H1 (cell line): ENCODE results near the gene CTXN3. TPM values are rescaled to one million over a fixed set of nuclear protein-coding genes. Genes with fewer than 3 reads are reported as not detected.

Experiments used
- CREB1 ChIP-seq: IDR thresholded peaks from 2 replicates; pipeline ENCODE4 v1.6.1; 2012; ENCODE audit warnings: inconsistent platforms
- GABPA ChIP-seq: IDR thresholded peaks from 2 replicates; pipeline ENCODE4 v1.6.1; 2011; ENCODE audit warnings: mild to moderate bottlenecking, low read length, moderate library complexity, borderline replicate concordance; ENCODE audit not compliant: insufficient read depth
- HDAC2 ChIP-seq, 2 experiments: fragments of 300-600 bp in 1 of 2; sonication (generic) in 1 of 2; IDR thresholded peaks; 2 replicates each; pipeline ENCODE4 v1.6.1; 2011 to 2012; ENCODE audit warnings: low read depth in 2 of 2, low read length in 2 of 2, mild to moderate bottlenecking in 2 of 2, moderate library complexity in 2 of 2, borderline replicate concordance in 1 of 2, inconsistent platforms in 1 of 2
- JUND ChIP-seq: IDR thresholded peaks from 2 replicates; pipeline ENCODE4 v1.6.1; 2011; ENCODE audit warnings: mild to moderate bottlenecking, improper control_type of control experiment, low read length
- KDM5A ChIP-seq: fragments of 200-600 bp; IDR thresholded peaks from 2 replicates; pipeline ENCODE4 v1.7.1; 2012; ENCODE audit warnings: mild to moderate bottlenecking, low read length, inconsistent platforms, mixed read lengths
- NANOG ChIP-seq: IDR thresholded peaks from 2 replicates; pipeline ENCODE4 v1.6.1; 2011; ENCODE audit warnings: low read length, low read depth, mild to moderate bottlenecking, inconsistent platforms; ENCODE audit not compliant: insufficient read depth, poor library complexity, severe bottlenecking
- TCF12 ChIP-seq: IDR thresholded peaks from 2 replicates; pipeline ENCODE4 v1.6.1; 2011; ENCODE audit warnings: low read depth, mild to moderate bottlenecking, low read length
- polyA plus RNA-seq, 7 experiments: library from polyadenylated mRNA; depleted of rRNA in 3 of 7; stranded (reverse) in 5 of 7; unstranded in 2 of 7; fragments of >200 nt in 5 of 7; fragments of 200-250 nt in 2 of 7; gene quantifications; 1 replicate in 5 of 7; 2 replicates in 1 of 7; 4 replicates in 1 of 7; pipeline versions ENCODE4 v1.2.1 to v1.2.3, GENCODE V29; 2011 to 2013; ENCODE audit warnings: missing spikeins in 2 of 7, mixed read lengths in 2 of 7
- total RNA-seq: library from RNA; stranded (reverse); fragmentation: NEBNext Ultra II Directional; extraction: Animal tissue kit (Norgen Biotek cat#: 25700); gene quantifications from 2 replicates; pipeline ENCODE4 v1.2.1, GENCODE V29; 2021

CTXN3 gene
- total and polyA plus RNA-seq, 2 of the 8 experiments (the other 6 are each of a cell fraction or from before 2014, with no cell fraction given), result 0.05 TPM; not detected in 1

- no peak for TF ChIP-seq GABPA
- TF ChIP-seq JUND, result no peak
- TF ChIP-seq HDAC2 (IDR thresholded peaks at IDR 0.05; ENCODE audit: borderline replicate concordance in 1 of 2, low read depth in 2 of 2, low read length in 2 of 2), result no peak
- TF ChIP-seq NANOG, result no peak
- no peak for TF ChIP-seq TCF12
- TF ChIP-seq CREB1, result no peak
- TF ChIP-seq KDM5A, result no peak
These were observed 47.3 kb upstream of the CTXN3 start (continued) for GRCh38 chr5:127601601-127602000.
